CD14-positive monocyte (primary cell): ENCODE results near the gene TMEM213. TPM values are rescaled to one million over a fixed set of nuclear protein-coding genes. Genes with fewer than 3 reads are reported as not detected.

Experiments used
- DNase-seq, 3 donors: peaks; one replicate each; pipeline ENCODE4 v3.0.0-alpha.2; 2011 to 2022
- H2AFZ ChIP-seq: 2 replicates; pipeline ENCODE4 v1.6.0; 2012; ENCODE audit warnings: mild to moderate bottlenecking, low read depth, low read length, inconsistent platforms; ENCODE audit not compliant: insufficient read depth, poor library complexity, severe bottlenecking
- H3K27ac ChIP-seq, 2 donors: 1 replicate in 1 of 2; 2 replicates in 1 of 2; pipeline ENCODE4 v1.5.1; 2012 to 2013; ENCODE audit warnings: low read length in 2 of 2, control low read depth in 1 of 2, inconsistent platforms in 1 of 2, low read depth in 1 of 2, mild to moderate bottlenecking in 1 of 2
- H3K27me3 ChIP-seq, 2 donors: one replicate each; pipeline versions ENCODE4 v1.6.0 to v1.6.1; 2011 to 2013; ENCODE audit warnings: low read length in 2 of 2; ENCODE audit not compliant: control insufficient read depth in 2 of 2, insufficient read depth in 2 of 2
- H3K36me3 ChIP-seq, 2 donors: replicated peaks in 1 of 2; 1 replicate in 1 of 2; 2 replicates in 1 of 2; pipeline versions ENCODE4 v1.5.1 to v1.6.1; 2012 to 2013; ENCODE audit warnings: low read length in 2 of 2, control low read depth in 1 of 2, inconsistent platforms in 1 of 2, mild to moderate bottlenecking in 1 of 2; ENCODE audit not compliant: insufficient read depth in 2 of 2, control insufficient read depth in 1 of 2
- H3K4me1 ChIP-seq, 2 donors: 1 replicate in 1 of 2; 2 replicates in 1 of 2; pipeline versions ENCODE4 v1.5.1 to v1.6.1; 2012 to 2013; ENCODE audit warnings: low read length in 2 of 2, control low read depth in 1 of 2, inconsistent platforms in 1 of 2, mild to moderate bottlenecking in 1 of 2, moderate library complexity in 1 of 2; ENCODE audit not compliant: insufficient read depth in 2 of 2, control insufficient read depth in 1 of 2
- H3K4me2 ChIP-seq: replicated peaks from 2 replicates; pipeline ENCODE3; 2012; ENCODE audit warnings: low read length, moderate library complexity, mild to moderate bottlenecking; ENCODE audit not compliant: poor library complexity, severe bottlenecking; ENCODE audit errors: extremely low read depth
- H3K4me3 ChIP-seq, 3 experiments: fragments of 200-600 bp in 1 of 3; sonication (generic) in 1 of 3; replicated peaks in 1 of 3; 1 replicate in 2 of 3; 2 replicates in 1 of 3; pipeline ENCODE4 v1.5.1; 2011 to 2013; ENCODE audit warnings: low read length in 3 of 3, mild to moderate bottlenecking in 3 of 3, control low read depth in 2 of 3, low read depth in 2 of 3, inconsistent platforms in 1 of 3, moderate library complexity in 1 of 3
- H3K79me2 ChIP-seq: 2 replicates; pipeline ENCODE4 v1.6.0; 2012; ENCODE audit warnings: mild to moderate bottlenecking, control low read depth, inconsistent platforms, low read length, moderate library complexity; ENCODE audit not compliant: insufficient read depth
- H3K9ac ChIP-seq: 2 replicates; pipeline ENCODE4 v1.6.0; 2017; ENCODE audit warnings: low read length, mild to moderate bottlenecking; ENCODE audit not compliant: insufficient read depth, poor library complexity, severe bottlenecking
- H3K9me3 ChIP-seq, 2 donors: replicated peaks in 1 of 2; 1 replicate in 1 of 2; 2 replicates in 1 of 2; pipeline versions ENCODE4 v1.5.1 to v1.6.1; 2012 to 2013; ENCODE audit warnings: low read length in 2 of 2, control low read depth in 1 of 2; ENCODE audit not compliant: control insufficient read depth in 1 of 2, insufficient read depth in 1 of 2
- H4K20me1 ChIP-seq: 2 replicates; pipeline ENCODE4 v1.6.0; 2012; ENCODE audit warnings: mild to moderate bottlenecking, low read length, control low read depth, moderate library complexity; ENCODE audit not compliant: insufficient read depth
- H3K27ac Mint-ChIP-seq, 7 donors: one replicate each; pipeline ENCODE4 v1.8.0; 2020; ENCODE audit warnings: mild to moderate bottlenecking in 7 of 7, mixed read lengths in 7 of 7, moderate library complexity in 6 of 7, inconsistent platforms in 2 of 7
- H3K27me3 Mint-ChIP-seq, 3 donors: one replicate each; pipeline ENCODE4 v1.8.0; 2021 to 2022; ENCODE audit warnings: low read depth in 3 of 3, mild to moderate bottlenecking in 3 of 3, mixed read lengths in 3 of 3, moderate library complexity in 3 of 3, inconsistent platforms in 1 of 3
- H3K36me3 Mint-ChIP-seq, 2 donors: one replicate each; pipeline ENCODE4 v1.8.0; 2020; ENCODE audit warnings: mixed read lengths in 2 of 2, inconsistent platforms in 1 of 2, mild to moderate bottlenecking in 1 of 2
- H3K4me1 Mint-ChIP-seq: one replicate; pipeline ENCODE4 v1.8.0; 2020; ENCODE audit warnings: mild to moderate bottlenecking, mixed read lengths
- H3K4me3 Mint-ChIP-seq, 2 donors: one replicate each; pipeline ENCODE4 v1.8.0; 2020; ENCODE audit warnings: mild to moderate bottlenecking in 2 of 2, mixed read lengths in 2 of 2, moderate library complexity in 1 of 2
- H3K9me3 Mint-ChIP-seq, 7 donors: one replicate each; pipeline ENCODE4 v1.8.0; 2020 to 2022; ENCODE audit warnings: mixed read lengths in 7 of 7, mild to moderate bottlenecking in 6 of 7, moderate library complexity in 6 of 7, inconsistent platforms in 2 of 7
- WGBS: methylation state at CpG from one replicate; pipeline ENCODE4 v1.1.5; 2013; ENCODE audit warnings: missing lambda C conversion rate; ENCODE audit not compliant: insufficient coverage; 5-methylcytosine and 5-hydroxymethylcytosine counted together
- intact Hi-C, 2 donors: fragments of 100-400 bp; cut with micrococcal nuclease; formaldehyde crosslinking; loops; one replicate each; pipeline versions ENCODE4 v1.15.0 to v1.15.1; 2023
- polyA plus RNA-seq, 3 donors: library from polyadenylated mRNA; depleted of rRNA in 1 of 3; unstranded in 2 of 3; stranded (reverse) in 1 of 3; fragments of 300-500 nt in 2 of 3; fragments of >200 nt in 1 of 3; fragmentation: Illumina TruSeq in 2 of 3; gene quantifications; 1 replicate in 2 of 3; 2 replicates in 1 of 3; pipeline ENCODE4 v1.2.3, GENCODE V29; 2012 to 2021
- TF ChIP-seq, protein P1 (sequence below): fragments of 200-600 bp; IDR thresholded peaks from one replicate; pipeline ENCODE4 v1.8.0; 2022; ENCODE audit warnings: antibody characterized with exemption, mild to moderate bottlenecking

TMEM213 gene
- polyA plus RNA-seq, 3 donors: not detected

DNA sequence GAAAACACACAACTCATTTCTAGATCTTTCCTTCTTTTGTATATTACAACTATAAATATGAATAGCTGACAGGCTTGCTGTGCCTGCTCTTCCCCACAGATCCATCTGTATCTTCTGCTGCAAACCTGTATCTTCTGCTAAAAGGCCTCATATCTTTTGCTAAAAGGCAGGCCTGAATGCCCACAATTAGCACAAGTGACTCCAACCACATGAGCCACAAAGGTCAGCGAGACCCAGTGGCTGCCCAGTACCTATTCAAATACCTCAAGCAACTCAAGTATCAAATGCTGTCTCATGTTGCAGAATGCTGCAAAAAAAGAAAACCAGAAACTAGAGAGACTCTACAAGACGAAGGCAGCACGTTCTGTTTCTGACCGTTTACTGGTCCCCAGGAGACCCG, 54.7 kb downstream of the TMEM213 start:
- no peaks in the 10 kb centered on the region for H3K27me3 ChIP-seq

DNA sequence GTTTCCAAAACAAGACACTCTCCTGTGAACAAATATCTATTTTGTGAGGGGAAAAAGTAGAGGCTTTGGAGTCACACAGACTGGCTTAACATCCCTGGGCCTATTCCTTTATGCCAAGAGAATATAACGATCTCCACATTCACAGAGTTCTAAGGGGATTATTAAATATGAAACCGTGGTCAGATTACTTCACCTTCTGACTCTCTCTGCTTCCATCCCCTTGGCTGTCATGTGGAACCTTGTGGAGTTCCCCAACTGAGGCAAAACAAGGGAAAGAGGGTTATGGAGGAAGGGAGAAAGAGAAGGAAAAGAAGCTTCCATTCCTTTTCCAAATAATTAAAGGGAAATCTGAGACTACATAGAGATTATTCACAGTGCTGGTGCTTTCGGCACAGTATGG, 55.7 kb downstream of the TMEM213 start:
- Histone ChIP-seq H3K4me3 (no peak overlapping the region), H2AFZ (no peak overlapping the region), H3K9me3 (peaks cover 3 to 7% of the 10 kb centered on the region in 2 donors), H3K79me2 (no peaks in the 10 kb centered on the region), H3K4me1 (no peaks in the 10 kb centered on the region), H3K36me3 (no peaks in the 10 kb centered on the region), H3K27me3 (no peaks in the 10 kb centered on the region), H3K9ac (no peak overlapping the region), H3K27ac (no peak overlapping the region), H3K4me2 (no peak overlapping the region), H4K20me1 (no peaks in the 10 kb centered on the region)
- H3K4me3 Mint-ChIP-seq: no peak overlapping the region
- DNase-seq: no peak
- H3K27ac Mint-ChIP-seq: no peak overlapping the region
- intact Hi-C loops: no loop called here
- peaks cover 6 to 11% (median 8%) of the 10 kb centered on the region in 7 donors for H3K9me3 Mint-ChIP-seq
- no peaks in the 10 kb centered on the region for H3K4me1 Mint-ChIP-seq
- no peaks in the 10 kb centered on the region for H3K27me3 Mint-ChIP-seq
- H3K36me3 Mint-ChIP-seq: no peaks in the 10 kb centered on the region
- no CpG with 5 or more reads among the region's 3 CpGs for WGBS
- TF ChIP-seq, protein P1, sequence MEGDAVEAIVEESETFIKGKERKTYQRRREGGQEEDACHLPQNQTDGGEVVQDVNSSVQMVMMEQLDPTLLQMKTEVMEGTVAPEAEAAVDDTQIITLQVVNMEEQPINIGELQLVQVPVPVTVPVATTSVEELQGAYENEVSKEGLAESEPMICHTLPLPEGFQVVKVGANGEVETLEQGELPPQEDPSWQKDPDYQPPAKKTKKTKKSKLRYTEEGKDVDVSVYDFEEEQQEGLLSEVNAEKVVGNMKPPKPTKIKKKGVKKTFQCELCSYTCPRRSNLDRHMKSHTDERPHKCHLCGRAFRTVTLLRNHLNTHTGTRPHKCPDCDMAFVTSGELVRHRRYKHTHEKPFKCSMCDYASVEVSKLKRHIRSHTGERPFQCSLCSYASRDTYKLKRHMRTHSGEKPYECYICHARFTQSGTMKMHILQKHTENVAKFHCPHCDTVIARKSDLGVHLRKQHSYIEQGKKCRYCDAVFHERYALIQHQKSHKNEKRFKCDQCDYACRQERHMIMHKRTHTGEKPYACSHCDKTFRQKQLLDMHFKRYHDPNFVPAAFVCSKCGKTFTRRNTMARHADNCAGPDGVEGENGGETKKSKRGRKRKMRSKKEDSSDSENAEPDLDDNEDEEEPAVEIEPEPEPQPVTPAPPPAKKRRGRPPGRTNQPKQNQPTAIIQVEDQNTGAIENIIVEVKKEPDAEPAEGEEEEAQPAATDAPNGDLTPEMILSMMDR: no peak

More for the DNA sequence above, 54.7 kb downstream of the TMEM213 start:
- Histone ChIP-seq H3K4me3 (no peak overlapping the region), H3K4me1 (no peaks in the 10 kb centered on the region), H3K79me2 (no peaks in the 10 kb centered on the region), H2AFZ (no peak overlapping the region), H3K36me3 (no peaks in the 10 kb centered on the region), H4K20me1 (no peaks in the 10 kb centered on the region), H3K4me2 (no peak overlapping the region), H3K9me3 (peaks cover 2 to 3% of the 10 kb centered on the region in 2 donors), H3K27ac (no peak overlapping the region), H3K9ac (no peak overlapping the region)
- no peak for DNase-seq
- H3K9me3 Mint-ChIP-seq: peaks cover 0 to 3% (median 2%) of the 10 kb centered on the region in 7 donors
- no peak overlapping the region for H3K27ac Mint-ChIP-seq
- 96% methylated on average over 5 of the region's 5 CpGs for WGBS
- no peaks in the 10 kb centered on the region for H3K4me1 Mint-ChIP-seq
- TF ChIP-seq, protein P1: no peak
- intact Hi-C loops: no loop called here
- no peaks in the 10 kb centered on the region for H3K36me3 Mint-ChIP-seq
- no peaks in the 10 kb centered on the region for H3K27me3 Mint-ChIP-seq
- no peak overlapping the region for H3K4me3 Mint-ChIP-seq
